GM12864 (cell line): ENCODE data around the gene TMEM52.

Experiments
- DNase-seq: peaks from one replicate; pipeline ENCODE4 v3.0.0-alpha.2; 2011; ENCODE audit warnings: low read depth
- H3K4me3 ChIP-seq: 2 replicates; pipeline ENCODE4 v1.5.1; 2011; ENCODE audit warnings: mild to moderate bottlenecking, low read depth, low read length, control low read depth
- CTCF ChIP-seq: IDR thresholded peaks from 2 replicates; pipeline ENCODE4 v1.5.1; 2011; ENCODE audit warnings: low read depth, mild to moderate bottlenecking, moderate library complexity, low read length, control low read depth, inconsistent platforms; ENCODE audit errors: missing control alignments

The TMEM52 gene

GRCh38 chr1:1962752-1963151, 43.7 kb upstream of the TMEM52 start:
- TF ChIP-seq CTCF = no peak
- no peak for DNase-seq
- H3K4me3 ChIP-seq = no peak overlapping the region

GRCh38 chr1:1960480-1961196, 41.6 kb upstream of the TMEM52 start:
- DNase-seq = no peak
- TF ChIP-seq CTCF = no peak
- H3K4me3 ChIP-seq = no peak overlapping the region

GRCh38 chr1:1959840-1960479, 40.9 kb upstream of the TMEM52 start:
- TF ChIP-seq CTCF = peak; percentile 73
- H3K4me3 ChIP-seq = no peak overlapping the region
- DNase-seq = no peak

- DNase-seq = no peak
- TF ChIP-seq CTCF = no peak
- no peak overlapping the region for H3K4me3 ChIP-seq
Measured at GRCh38 chr1:1959459-1959839, 40.4 kb upstream of the TMEM52 start.

GRCh38 chr1:1958071-1958541, 39.0 kb upstream of the TMEM52 start:
- no peak for TF ChIP-seq CTCF
- no peak for DNase-seq
- H3K4me3 ChIP-seq = no peak overlapping the region

- H3K4me3 ChIP-seq = no peak overlapping the region
- no peak for DNase-seq
- TF ChIP-seq CTCF = no peak
Measured at GRCh38 chr1:1957533-1957961, 38.5 kb upstream of the TMEM52 start.
